ENCODE measurements around the gene ZC3H18.
A peak's percentile ranks its signal among the peaks of the same experiment; 100 is the strongest.

Gene ZC3H18

DNA sequence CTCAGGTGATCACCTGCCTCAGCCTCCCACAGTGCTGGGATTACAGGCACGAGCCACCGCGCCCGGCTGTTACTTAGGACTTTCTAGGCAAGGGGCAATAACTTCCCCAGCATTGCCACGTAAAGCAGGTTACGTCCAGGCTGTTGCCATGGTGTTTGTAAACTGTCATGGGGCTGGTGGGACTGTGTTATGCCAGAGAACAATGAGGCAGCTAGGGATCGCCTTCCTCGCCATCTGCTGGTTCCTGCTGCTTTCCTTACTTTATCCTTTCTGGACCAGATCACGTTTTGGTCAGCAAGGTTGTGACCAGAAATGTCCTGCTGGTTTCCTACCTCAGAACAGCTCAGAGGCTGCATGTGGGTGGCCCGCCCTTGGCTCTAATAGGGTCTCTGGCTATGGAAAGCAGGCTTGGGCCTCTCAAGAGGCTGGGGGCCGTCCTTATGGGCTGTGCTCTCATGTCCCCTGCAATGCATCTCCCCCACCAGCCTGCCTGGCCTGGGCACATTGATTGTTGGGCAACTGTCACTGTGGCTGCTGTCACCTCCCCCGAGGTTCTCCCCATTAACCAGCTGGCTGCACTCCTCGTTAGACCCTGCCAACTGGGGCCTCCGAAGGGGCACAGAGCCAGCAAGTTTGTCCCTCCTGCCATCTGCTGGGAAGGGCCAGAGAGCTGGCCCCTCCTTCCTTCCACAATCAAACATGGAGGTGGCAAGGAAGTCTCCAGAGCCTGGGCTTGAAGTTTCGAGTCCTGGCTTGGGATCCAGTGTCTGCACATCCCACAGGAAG is 28.2 kb upstream of the ZC3H18 start:
- no peaks in the 10 kb centered on the region for H3K79me2 ChIP-seq (ENCODE audit: control insufficient read depth, insufficient read depth, low read length)
- no peak overlapping the region for H2BK120ac ChIP-seq (ENCODE audit: low read depth, low read length)
- no peak overlapping the region for H3K4me3 ChIP-seq (ENCODE audit: low read length)
- H4K5ac ChIP-seq (ENCODE audit: low read length): no peak overlapping the region
- no peak overlapping the region for H3K9ac ChIP-seq (ENCODE audit: low read length)
- DNase-seq: peak; percentile 63
- no peak overlapping the region for H3K18ac ChIP-seq (ENCODE audit: low read length)
- H3K36me3 ChIP-seq (ENCODE audit: control insufficient read depth, insufficient read depth, low read length): no peaks in the 10 kb centered on the region
- no peaks in the 10 kb centered on the region for H3K79me1 ChIP-seq (ENCODE audit: low read length)
- no peak overlapping the region for H3K4ac ChIP-seq (ENCODE audit: low read depth, low read length)
- WGBS (ENCODE audit: extremely low coverage, insufficient coverage, low lambda C conversion rate): no CpG with 5 or more reads among the region's 15 CpGs
- no peak overlapping the region for H3K4me2 ChIP-seq (ENCODE audit: low read length)
- no peak overlapping the region for H2BK5ac ChIP-seq (ENCODE audit: low read length)
- H3K23ac ChIP-seq (ENCODE audit: low read length): no peak overlapping the region
- no peaks in the 10 kb centered on the region for H3K4me1 ChIP-seq (ENCODE audit: control insufficient read depth, low read depth, low read length)
- H3K27ac ChIP-seq (ENCODE audit: low read depth, low read length): no peak overlapping the region
- no peak overlapping the region for H2AK5ac ChIP-seq (ENCODE audit: low read length)
- H3K56ac ChIP-seq (ENCODE audit: low read length): no peak overlapping the region
- H4K8ac ChIP-seq (ENCODE audit: low read depth, low read length): no peak overlapping the region
- H2BK15ac ChIP-seq (replicated peaks; ENCODE audit: low read depth): no peak overlapping the region
- no peaks in the 10 kb centered on the region for H3K27me3 ChIP-seq (ENCODE audit: insufficient read depth, low read length, poor library complexity)

DNA sequence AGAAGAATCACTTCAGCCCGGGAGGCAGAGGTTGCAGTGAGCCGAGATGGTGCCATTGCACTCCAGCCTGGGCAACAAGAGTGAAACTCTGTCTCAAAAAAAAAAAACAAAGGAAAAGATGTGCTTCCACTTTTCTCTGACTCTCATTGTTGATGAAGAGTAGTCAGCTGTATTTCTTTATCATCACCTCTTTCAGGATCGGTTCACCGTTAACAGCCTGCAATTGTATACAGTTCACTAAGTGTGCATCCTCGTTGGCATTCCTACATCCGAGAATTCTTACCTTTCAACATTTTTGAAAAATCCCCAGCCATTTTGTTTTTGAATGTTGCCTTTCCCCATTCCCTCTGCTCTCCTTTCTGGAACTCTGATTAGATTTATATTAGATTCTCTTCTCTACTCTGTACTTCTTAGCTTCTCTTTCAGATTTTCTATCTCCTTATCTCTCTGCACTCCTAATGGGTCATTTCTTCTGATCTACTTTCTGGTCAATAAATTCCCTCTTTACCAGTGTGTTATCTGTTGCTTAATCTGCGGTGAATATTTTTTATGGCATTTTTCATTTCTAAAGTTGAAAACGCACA is 26.9 kb upstream of the ZC3H18 start:
- no peak overlapping the region for H3K4me2 ChIP-seq (ENCODE audit: low read length)
- H3K23ac ChIP-seq (ENCODE audit: low read length): no peak overlapping the region
- H3K9ac ChIP-seq (ENCODE audit: low read length): no peak overlapping the region
- H2AK5ac ChIP-seq (ENCODE audit: low read length): no peak overlapping the region
- H3K4me3 ChIP-seq (ENCODE audit: low read length): no peak overlapping the region
- H3K79me2 ChIP-seq (ENCODE audit: control insufficient read depth, insufficient read depth, low read length): no peaks in the 10 kb centered on the region
- H2BK120ac ChIP-seq (ENCODE audit: low read depth, low read length): no peak overlapping the region
- H2BK5ac ChIP-seq (ENCODE audit: low read length): no peak overlapping the region
- no peaks in the 10 kb centered on the region for H3K4me1 ChIP-seq (ENCODE audit: control insufficient read depth, low read depth, low read length)
- no peak for DNase-seq
- no peak overlapping the region for H4K5ac ChIP-seq (ENCODE audit: low read length)
- no peaks in the 10 kb centered on the region for H3K36me3 ChIP-seq (ENCODE audit: control insufficient read depth, insufficient read depth, low read length)
- no peak overlapping the region for H3K27ac ChIP-seq (ENCODE audit: low read depth, low read length)
- WGBS (ENCODE audit: extremely low coverage, insufficient coverage, low lambda C conversion rate): no CpG with 5 or more reads among the region's 8 CpGs
- H3K56ac ChIP-seq (ENCODE audit: low read length): no peak overlapping the region
- no peak overlapping the region for H2BK15ac ChIP-seq (replicated peaks; ENCODE audit: low read depth)
- H3K27me3 ChIP-seq (ENCODE audit: insufficient read depth, low read length, poor library complexity): peaks cover 4% of the 10 kb centered on the region
- H4K8ac ChIP-seq (ENCODE audit: low read depth, low read length): no peak overlapping the region
- no peak overlapping the region for H3K4ac ChIP-seq (ENCODE audit: low read depth, low read length)
- H3K79me1 ChIP-seq (ENCODE audit: low read length): no peaks in the 10 kb centered on the region
- no peak overlapping the region for H3K18ac ChIP-seq (ENCODE audit: low read length)

DNA sequence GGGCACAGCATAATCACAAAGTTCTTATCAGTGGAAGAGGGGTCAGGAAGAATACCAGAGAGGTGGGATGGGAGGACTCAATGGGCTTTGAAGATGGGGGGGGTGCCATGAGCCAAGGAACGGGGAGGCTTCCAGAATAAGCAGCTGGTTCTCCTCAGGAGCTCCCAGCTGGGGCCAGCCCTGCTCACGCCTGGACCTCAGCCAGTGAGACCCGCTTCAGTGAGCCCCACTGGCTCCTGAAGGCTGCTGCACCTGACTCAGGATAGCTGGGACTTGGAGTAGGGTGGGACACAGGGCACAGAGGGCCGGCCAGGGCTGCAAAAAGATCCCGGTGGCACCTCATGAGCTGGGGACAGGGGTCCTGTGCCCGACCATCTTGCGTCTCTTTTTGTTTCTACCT is 24.4 kb upstream of the ZC3H18 start:
- Histone ChIP-seq H3K36me3 (ENCODE audit: control insufficient read depth, insufficient read depth, low read length) (no peaks in the 10 kb centered on the region), H3K4me2 (ENCODE audit: low read length) (no peak overlapping the region), H3K79me1 (ENCODE audit: low read length) (no peaks in the 10 kb centered on the region), H2BK5ac (ENCODE audit: low read length) (no peak overlapping the region), H4K8ac (ENCODE audit: low read depth, low read length) (no peak overlapping the region), H3K4me3 (ENCODE audit: low read length) (no peak overlapping the region), H3K18ac (ENCODE audit: low read length) (no peak overlapping the region), H2AK5ac (ENCODE audit: low read length) (no peak overlapping the region), H2BK120ac (ENCODE audit: low read depth, low read length) (no peak overlapping the region), H3K4ac (ENCODE audit: low read depth, low read length) (no peak overlapping the region), H3K9ac (ENCODE audit: low read length) (no peak overlapping the region), H4K5ac (ENCODE audit: low read length) (no peak overlapping the region), H3K56ac (ENCODE audit: low read length) (no peak overlapping the region), H3K23ac (ENCODE audit: low read length) (no peak overlapping the region), H3K27ac (ENCODE audit: low read depth, low read length) (no peak overlapping the region), H3K27me3 (ENCODE audit: insufficient read depth, low read length, poor library complexity) (peaks cover 10% of the 10 kb centered on the region), H3K4me1 (ENCODE audit: control insufficient read depth, low read depth, low read length) (no peaks in the 10 kb centered on the region), H2BK15ac (replicated peaks; ENCODE audit: low read depth) (no peak overlapping the region), H3K79me2 (ENCODE audit: control insufficient read depth, insufficient read depth, low read length) (no peaks in the 10 kb centered on the region)
- DNase-seq: no peak
- WGBS (ENCODE audit: extremely low coverage, insufficient coverage, low lambda C conversion rate): no CpG with 5 or more reads among the region's 7 CpGs

DNA sequence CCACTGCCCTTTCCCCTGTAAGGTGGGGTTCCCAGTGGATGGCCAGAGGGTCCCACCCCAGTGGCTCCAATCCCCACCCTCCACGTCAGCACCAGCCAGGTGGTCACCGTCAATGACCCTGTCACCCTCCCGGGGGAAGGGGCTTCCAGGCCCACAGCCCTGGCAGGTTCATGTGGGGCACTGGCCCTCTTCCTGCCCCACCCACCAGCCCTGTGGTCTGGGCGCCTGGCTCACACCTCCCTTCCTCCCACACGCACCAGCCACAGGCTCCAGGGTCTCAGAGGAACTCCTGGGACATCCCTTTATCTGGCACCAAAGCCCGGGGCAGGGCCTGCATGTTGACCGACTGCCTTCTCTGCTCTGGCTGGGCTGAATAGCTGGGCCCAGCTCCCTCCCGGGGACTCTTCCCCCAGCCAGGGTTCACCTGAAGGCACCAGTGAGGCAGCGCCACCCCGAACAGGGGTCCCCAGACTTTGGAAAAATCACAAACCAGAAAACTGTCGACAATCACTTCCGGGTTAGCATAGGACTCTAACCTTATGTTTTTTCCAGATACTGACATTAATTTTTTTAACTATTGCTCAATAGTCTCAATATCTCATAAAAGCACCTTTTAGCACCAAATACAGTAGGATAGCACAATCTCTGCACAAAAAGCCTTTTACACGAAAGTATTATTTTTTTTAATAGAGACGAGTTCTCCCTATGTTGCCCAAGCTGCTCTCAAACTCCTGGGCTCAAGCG is 21.9 kb upstream of the ZC3H18 start:
- Histone ChIP-seq H3K4ac (ENCODE audit: low read depth, low read length) (no peak overlapping the region), H3K79me1 (ENCODE audit: low read length) (no peaks in the 10 kb centered on the region), H2BK5ac (ENCODE audit: low read length) (no peak overlapping the region), H4K8ac (ENCODE audit: low read depth, low read length) (no peak overlapping the region), H2BK15ac (replicated peaks; ENCODE audit: low read depth) (no peak overlapping the region), H3K27ac (ENCODE audit: low read depth, low read length) (no peak overlapping the region), H3K9ac (ENCODE audit: low read length) (no peak overlapping the region), H3K27me3 (ENCODE audit: insufficient read depth, low read length, poor library complexity) (peaks cover 10% of the 10 kb centered on the region), H3K56ac (ENCODE audit: low read length) (no peak overlapping the region), H2AK5ac (ENCODE audit: low read length) (no peak overlapping the region), H2BK120ac (ENCODE audit: low read depth, low read length) (no peak overlapping the region), H4K5ac (ENCODE audit: low read length) (no peak overlapping the region), H3K4me1 (ENCODE audit: control insufficient read depth, low read depth, low read length) (no peaks in the 10 kb centered on the region), H3K79me2 (ENCODE audit: control insufficient read depth, insufficient read depth, low read length) (no peaks in the 10 kb centered on the region), H3K23ac (ENCODE audit: low read length) (no peak overlapping the region), H3K4me2 (ENCODE audit: low read length) (no peak overlapping the region), H3K36me3 (ENCODE audit: control insufficient read depth, insufficient read depth, low read length) (no peaks in the 10 kb centered on the region), H3K4me3 (ENCODE audit: low read length) (no peak overlapping the region), H3K18ac (ENCODE audit: low read length) (no peak overlapping the region)
- no peak for DNase-seq
- WGBS (ENCODE audit: extremely low coverage, insufficient coverage, low lambda C conversion rate): no CpG with 5 or more reads among the region's 15 CpGs

DNA sequence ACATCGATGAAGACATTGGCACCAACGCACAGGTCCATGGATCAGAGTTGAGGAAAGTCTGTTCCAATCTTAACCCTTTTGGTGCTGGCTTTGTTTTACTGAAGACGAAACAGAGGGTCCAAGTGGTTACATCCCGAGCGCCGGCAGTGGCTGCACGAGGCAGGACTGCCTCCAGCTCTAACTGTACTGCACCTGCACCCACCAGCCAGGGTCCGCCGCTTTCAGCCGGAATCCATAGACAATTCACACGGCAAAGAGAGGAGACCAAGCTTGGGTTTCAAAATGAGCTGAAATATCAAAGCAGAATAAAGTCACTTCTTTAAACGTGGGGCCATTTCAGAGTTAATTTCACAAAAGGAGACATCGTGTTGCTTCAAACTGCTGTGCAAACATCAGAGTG is 21.2 kb upstream of the ZC3H18 start:
- H2BK15ac ChIP-seq (replicated peaks; ENCODE audit: low read depth): no peak overlapping the region
- H3K18ac ChIP-seq (ENCODE audit: low read length): no peak overlapping the region
- no peak overlapping the region for H3K27ac ChIP-seq (ENCODE audit: low read depth, low read length)
- H3K4me1 ChIP-seq (ENCODE audit: control insufficient read depth, low read depth, low read length): no peaks in the 10 kb centered on the region
- WGBS (ENCODE audit: extremely low coverage, insufficient coverage, low lambda C conversion rate): no CpG with 5 or more reads among the region's 13 CpGs
- H3K56ac ChIP-seq (ENCODE audit: low read length): no peak overlapping the region
- H2BK5ac ChIP-seq (ENCODE audit: low read length): no peak overlapping the region
- no peak overlapping the region for H3K4me2 ChIP-seq (ENCODE audit: low read length)
- H3K79me1 ChIP-seq (ENCODE audit: low read length): no peaks in the 10 kb centered on the region
- no peak overlapping the region for H4K8ac ChIP-seq (ENCODE audit: low read depth, low read length)
- DNase-seq: no peak
- peaks cover 10% of the 10 kb centered on the region for H3K27me3 ChIP-seq (ENCODE audit: insufficient read depth, low read length, poor library complexity)
- no peak overlapping the region for H3K23ac ChIP-seq (ENCODE audit: low read length)
- no peaks in the 10 kb centered on the region for H3K36me3 ChIP-seq (ENCODE audit: control insufficient read depth, insufficient read depth, low read length)
- H4K5ac ChIP-seq (ENCODE audit: low read length): no peak overlapping the region
- H2BK120ac ChIP-seq (ENCODE audit: low read depth, low read length): no peak overlapping the region
- no peaks in the 10 kb centered on the region for H3K79me2 ChIP-seq (ENCODE audit: control insufficient read depth, insufficient read depth, low read length)
- no peak overlapping the region for H3K4me3 ChIP-seq (ENCODE audit: low read length)
- no peak overlapping the region for H3K4ac ChIP-seq (ENCODE audit: low read depth, low read length)
- H2AK5ac ChIP-seq (ENCODE audit: low read length): no peak overlapping the region
- no peak overlapping the region for H3K9ac ChIP-seq (ENCODE audit: low read length)
